ENCODE data around the gene MKLN1.

The MKLN1 gene

GRCh38 chr7:131527456-131527855, 199.8 kb downstream of the MKLN1 start:
- DNase-seq = no peak

GRCh38 chr7:131529179-131529578, 201.5 kb downstream of the MKLN1 start:
- no peak for DNase-seq

DNA sequence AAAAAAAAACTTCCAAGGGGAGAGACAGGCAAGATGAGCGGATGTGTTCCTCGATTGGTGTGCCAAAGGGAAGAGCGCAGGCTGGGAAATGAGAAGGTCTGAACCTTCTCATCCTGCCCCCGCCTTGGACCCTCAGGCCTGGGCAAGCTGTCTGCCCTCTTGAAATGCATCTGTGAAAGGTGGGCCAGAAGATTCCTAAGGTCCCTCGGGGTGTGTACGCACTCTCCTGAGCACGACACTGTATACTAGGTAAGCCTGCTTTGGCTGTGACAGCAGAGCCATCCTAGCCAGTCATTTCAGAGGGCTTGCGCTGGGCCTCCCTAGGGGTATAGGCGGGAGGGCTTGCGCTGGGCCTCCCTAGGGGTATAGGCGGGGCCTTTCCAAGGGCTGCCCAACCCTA, 201.9 kb downstream of the MKLN1 start:
- DNase-seq = no peak

- DNase-seq = no peak
These were observed 202.5 kb downstream of the MKLN1 start for GRCh38 chr7:131530137-131530536.

- no peak for DNase-seq
These were observed 205.0 kb downstream of the MKLN1 start for GRCh38 chr7:131532570-131533091.

DNA sequence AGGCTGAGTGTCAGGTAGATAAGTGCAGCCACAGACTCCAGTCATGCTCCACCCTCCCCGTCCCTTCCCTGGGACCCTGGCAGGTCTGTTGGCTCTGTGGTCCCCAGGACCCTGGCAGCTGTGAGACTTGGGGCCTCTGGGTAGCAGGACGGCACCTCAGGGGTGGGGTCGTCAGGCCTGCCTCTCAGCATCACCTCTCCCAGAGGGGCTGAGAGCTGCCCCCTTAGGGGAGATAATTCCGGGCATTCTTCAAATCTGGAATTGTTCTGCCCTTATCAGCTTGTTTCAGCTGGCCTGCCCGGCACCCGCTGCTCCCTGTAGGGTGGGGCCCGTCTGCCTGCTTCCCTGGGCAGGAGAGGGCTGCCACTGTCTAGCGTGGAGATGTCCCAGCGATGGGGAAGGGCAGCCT, 205.5 kb downstream of the MKLN1 start:
- no peak for DNase-seq

GRCh38 chr7:131533566-131534561, 206.2 kb downstream of the MKLN1 start:
- no peak for DNase-seq

- no peak for DNase-seq
These were observed 208.7 kb downstream of the MKLN1 start for GRCh38 chr7:131536361-131536849.

DNA sequence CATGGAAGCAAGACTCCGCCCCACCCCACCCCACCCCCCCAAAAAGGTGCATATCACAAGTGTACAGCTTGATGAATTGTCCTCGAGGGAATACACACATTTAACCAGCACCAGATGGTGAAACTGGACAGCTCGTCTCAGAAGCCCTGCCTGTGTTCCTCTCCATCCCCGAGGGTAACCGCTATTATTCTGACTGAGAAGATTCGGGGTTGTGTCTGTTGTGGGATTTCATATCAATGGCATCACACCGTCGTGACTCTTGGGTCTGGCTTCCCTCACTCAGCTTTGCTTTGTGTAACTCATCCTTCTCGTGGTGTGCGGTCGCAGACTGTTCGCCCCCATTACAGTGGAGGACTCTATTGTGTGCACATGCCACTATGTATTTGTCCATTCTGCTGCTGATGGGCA, 209.9 kb downstream of the MKLN1 start:
- no peak for DNase-seq

DNA sequence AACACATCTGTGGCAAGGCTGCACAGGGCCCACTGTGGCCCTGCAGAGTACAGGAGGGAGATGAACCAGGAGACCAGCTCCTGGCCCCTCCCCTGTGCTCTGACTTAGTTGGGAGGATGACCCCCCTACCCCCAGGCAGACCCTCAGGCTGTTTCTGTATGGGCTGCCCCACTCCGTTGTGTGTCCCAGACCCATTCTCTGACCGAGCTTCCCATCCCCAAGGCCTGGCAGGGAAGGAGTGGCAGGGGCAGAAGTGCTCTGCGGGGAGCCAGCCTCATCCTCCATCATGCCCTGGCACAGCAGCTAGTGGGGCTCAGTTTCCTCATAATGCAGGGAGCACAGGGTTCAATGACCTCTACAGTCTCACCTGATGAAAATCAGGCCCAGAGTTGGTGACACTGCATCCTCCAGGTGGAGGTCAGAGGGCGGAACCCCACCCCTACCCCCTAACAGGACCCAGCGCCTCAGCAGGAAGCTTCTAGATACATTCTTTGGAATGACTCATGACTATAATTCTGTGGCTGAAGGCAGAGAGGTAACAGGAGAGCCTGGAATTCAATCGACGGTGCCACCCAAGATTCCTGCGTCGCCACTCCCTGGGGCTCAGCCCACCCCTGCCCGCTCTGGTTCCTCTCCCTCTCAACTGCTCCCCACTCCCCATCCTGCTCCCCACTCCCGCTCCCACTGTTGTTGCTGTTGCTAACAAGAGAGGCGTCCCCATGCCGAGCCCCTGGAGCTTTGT, 210.6 kb downstream of the MKLN1 start:
- no peak for DNase-seq

DNA sequence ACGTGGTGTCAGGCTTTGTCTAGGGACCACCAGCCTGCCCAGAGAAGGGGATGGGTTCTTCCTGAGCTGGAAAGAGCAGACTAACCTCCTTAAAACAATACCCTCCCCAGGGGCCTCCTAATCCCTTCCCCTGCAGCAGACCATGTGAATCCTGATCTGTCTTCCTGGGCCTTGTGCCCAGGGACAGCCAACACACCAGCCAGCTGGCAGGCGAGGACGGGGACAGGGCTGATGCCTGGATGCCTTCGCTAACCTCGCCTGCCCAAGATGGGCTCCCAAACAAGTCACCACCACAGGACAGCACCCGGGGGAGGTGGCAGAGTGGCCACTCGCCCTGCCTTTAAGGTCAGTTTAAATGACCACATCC, 211.1 kb downstream of the MKLN1 start:
- DNase-seq = no peak

- no peak for DNase-seq
These were observed 213.0 kb downstream of the MKLN1 start for GRCh38 chr7:131540491-131541162.

- no peak for DNase-seq
These were observed 215.6 kb downstream of the MKLN1 start for GRCh38 chr7:131543298-131543697.

- DNase-seq = no peak
These were observed 216.3 kb downstream of the MKLN1 start for GRCh38 chr7:131544021-131544420.

DNA sequence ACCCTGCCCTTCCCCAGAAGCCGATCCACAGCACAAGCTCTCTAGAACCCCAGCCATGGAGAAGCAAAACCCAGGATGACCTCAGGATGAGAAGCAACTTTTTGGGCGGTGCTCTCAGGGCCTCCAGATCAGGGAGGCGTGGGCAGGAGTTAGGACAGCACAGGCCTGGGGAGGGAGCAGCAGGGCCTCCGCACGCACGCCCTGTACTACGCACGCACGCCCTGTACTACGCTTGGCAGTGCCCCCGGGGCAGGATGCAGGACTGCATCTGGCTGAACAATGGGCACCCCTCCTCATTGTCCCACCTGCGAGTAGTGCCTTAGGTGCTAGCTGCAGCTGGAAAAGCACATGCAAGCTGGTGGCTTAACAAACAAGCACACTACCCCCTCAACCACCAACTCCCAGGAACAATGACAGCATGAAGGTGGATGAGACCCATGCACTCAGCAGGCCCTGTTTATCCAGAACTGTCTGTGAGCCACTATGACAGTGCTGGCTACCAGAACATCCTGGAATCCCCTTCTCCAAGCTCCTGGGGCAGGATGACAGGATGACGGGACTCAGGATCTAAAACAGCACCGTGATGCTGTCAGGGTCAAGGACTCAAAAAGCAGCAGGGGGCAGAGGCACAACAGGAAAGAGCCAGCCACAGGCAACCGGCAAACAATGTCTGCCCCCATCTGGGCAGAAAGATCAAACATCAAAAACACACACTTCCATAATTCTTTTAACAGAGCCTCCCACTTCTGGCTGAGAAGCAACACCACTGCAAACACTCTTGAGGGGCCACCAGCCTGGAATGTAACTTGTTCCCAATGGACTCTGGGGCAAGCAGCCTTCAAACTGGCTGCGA, 217.0 kb downstream of the MKLN1 start:
- DNase-seq = no peak

GRCh38 chr7:131546126-131546525, 218.4 kb downstream of the MKLN1 start:
- DNase-seq = no peak

Data from NCI-H187 (cell line).